ENCODE data around the gene TNKS2. TPM values are rescaled to one million over a fixed set of nuclear protein-coding genes. Genes with fewer than 3 reads are reported as not detected.

The TNKS2 gene
- total RNA-seq, 1 experiment from 2014 or later, result 48.3 TPM

- no peaks in the 10 kb centered on the region for H3K9me3 Mint-ChIP-seq (ENCODE audit: unreplicated experiment)
- CTCF ChIA-PET, result interaction anchor here (1.0 to 1.6 kb wide), 4 partner anchors 13 to 385 kb away, joined by 3 to 5 read pairs (median 3); no protein-coding TSS in a partner anchor
- DNase-seq (ENCODE audit: unreplicated experiment), result peak; percentile 65
- H3K4me3 Mint-ChIP-seq (ENCODE audit: unreplicated experiment), result peak overlapping the region; percentile 87
- no TSS peak for BruUV-seq (replicated peaks)
- peaks cover 36% of the 10 kb centered on the region for H3K4me1 Mint-ChIP-seq (ENCODE audit: insufficient read depth, unreplicated experiment)
- POLR2A ChIA-PET, result interaction anchor here (0.7 to 5.9 kb wide), 45 partner anchors 10 to 927 kb away, joined by 3 to 95 read pairs (median 5); partner anchors contain the start of genes BTAF1, FGFBP3, IDE and KIF11
- intact Hi-C loops (cut with micrococcal nuclease), result loop anchor here (2.0 kb wide), 1 partner anchor 40 kb away; no protein-coding TSS in a partner anchor
- peaks cover 16% of the 10 kb centered on the region for H3K27me3 Mint-ChIP-seq (ENCODE audit: insufficient read depth, unreplicated experiment)
- peak overlapping the region; percentile 96 for H3K27ac Mint-ChIP-seq (ENCODE audit: low read depth, unreplicated experiment)
- TF ChIP-seq CTCF (IDR thresholded peaks at IDR 0.05; ENCODE audit: unreplicated experiment), result no peak
- H3K36me3 Mint-ChIP-seq (ENCODE audit: insufficient read depth, unreplicated experiment), result peaks cover 6% of the 10 kb centered on the region
Measured at GRCh38 chr10:91798649-91799611, 704 bp downstream of the TNKS2 start.

GRCh38 chr10:91799612-91799975, 1.4 kb downstream of the TNKS2 start:
- peaks cover 36% of the 10 kb centered on the region for H3K4me1 Mint-ChIP-seq (ENCODE audit: insufficient read depth, unreplicated experiment)
- H3K27ac Mint-ChIP-seq (ENCODE audit: low read depth, unreplicated experiment), result peak overlapping the region; percentile 96
- TF ChIP-seq CTCF (IDR thresholded peaks at IDR 0.05; ENCODE audit: unreplicated experiment), result no peak
- intact Hi-C loops (cut with micrococcal nuclease), result loop anchor here (2.0 kb wide), 1 partner anchor 41 kb away; no protein-coding TSS in a partner anchor
- CTCF ChIA-PET, result interaction anchor here (1.0 to 1.3 kb wide), 3 partner anchors 14 to 386 kb away, joined by 3 read pairs; no protein-coding TSS in a partner anchor
- POLR2A ChIA-PET, result interaction anchor here (0.7 to 5.9 kb wide), 24 partner anchors 11 to 928 kb away, joined by 3 to 95 read pairs (median 4); partner anchors contain the start of genes BTAF1, FGFBP3 and RPP30
- H3K9me3 Mint-ChIP-seq (ENCODE audit: unreplicated experiment), result no peaks in the 10 kb centered on the region
- peak overlapping the region; percentile 87 for H3K4me3 Mint-ChIP-seq (ENCODE audit: unreplicated experiment)
- BruUV-seq (replicated peaks), result TSS peak; percentile 50
- H3K27me3 Mint-ChIP-seq (ENCODE audit: insufficient read depth, unreplicated experiment), result peaks cover 9% of the 10 kb centered on the region
- peaks cover 6% of the 10 kb centered on the region for H3K36me3 Mint-ChIP-seq (ENCODE audit: insufficient read depth, unreplicated experiment)
- DNase-seq (ENCODE audit: unreplicated experiment), result peak; percentile 60

GRCh38 chr10:91800182-91800581, 2.0 kb downstream of the TNKS2 start:
- H3K36me3 Mint-ChIP-seq (ENCODE audit: insufficient read depth, unreplicated experiment), result peaks cover 8% of the 10 kb centered on the region
- TF ChIP-seq CTCF (IDR thresholded peaks at IDR 0.05; ENCODE audit: unreplicated experiment), result no peak
- peak overlapping the region; percentile 87 for H3K4me3 Mint-ChIP-seq (ENCODE audit: unreplicated experiment)
- peaks cover 3% of the 10 kb centered on the region for H3K27me3 Mint-ChIP-seq (ENCODE audit: insufficient read depth, unreplicated experiment)
- CTCF ChIA-PET, result interaction anchor here (1.3 kb wide), 1 partner anchor 41 kb away, joined by 3 read pairs; no protein-coding TSS in a partner anchor
- BruUV-seq (replicated peaks), result no TSS peak
- no peak for DNase-seq (ENCODE audit: unreplicated experiment)
- peak overlapping the region; percentile 96 for H3K27ac Mint-ChIP-seq (ENCODE audit: low read depth, unreplicated experiment)
- peaks cover 40% of the 10 kb centered on the region for H3K4me1 Mint-ChIP-seq (ENCODE audit: insufficient read depth, unreplicated experiment)
- POLR2A ChIA-PET, result interaction anchor here (0.7 to 5.9 kb wide), 11 partner anchors 12 to 515 kb away, joined by 3 to 95 read pairs (median 10); partner anchors contain the start of genes BTAF1 and FGFBP3
- no peaks in the 10 kb centered on the region for H3K9me3 Mint-ChIP-seq (ENCODE audit: unreplicated experiment)
- intact Hi-C loops (cut with micrococcal nuclease), result no loop called here

GRCh38 chr10:91800756-91801155, 2.5 kb downstream of the TNKS2 start:
- ChIA-PET POLR2A (interaction anchor here (0.7 to 5.9 kb wide), 6 partner anchors 14 to 392 kb away, joined by 3 to 95 read pairs (median 26); partner anchors contain the start of genes BTAF1 and FGFBP3), CTCF (no interaction called here)
- Mint-ChIP-seq H3K27me3 (ENCODE audit: insufficient read depth, unreplicated experiment) (no peaks in the 10 kb centered on the region), H3K4me1 (ENCODE audit: insufficient read depth, unreplicated experiment) (peaks cover 45% of the 10 kb centered on the region), H3K9me3 (ENCODE audit: unreplicated experiment) (no peaks in the 10 kb centered on the region), H3K36me3 (ENCODE audit: insufficient read depth, unreplicated experiment) (peaks cover 10% of the 10 kb centered on the region), H3K27ac (ENCODE audit: low read depth, unreplicated experiment) (no peak overlapping the region), H3K4me3 (ENCODE audit: unreplicated experiment) (peak overlapping the region; percentile 87)
- no peak for DNase-seq (ENCODE audit: unreplicated experiment)
- BruUV-seq (replicated peaks), result no TSS peak
- intact Hi-C loops (cut with micrococcal nuclease), result no loop called here
- TF ChIP-seq CTCF (IDR thresholded peaks at IDR 0.05; ENCODE audit: unreplicated experiment), result no peak
